ENCODE measurements around the gene PCDH12.

DNA sequence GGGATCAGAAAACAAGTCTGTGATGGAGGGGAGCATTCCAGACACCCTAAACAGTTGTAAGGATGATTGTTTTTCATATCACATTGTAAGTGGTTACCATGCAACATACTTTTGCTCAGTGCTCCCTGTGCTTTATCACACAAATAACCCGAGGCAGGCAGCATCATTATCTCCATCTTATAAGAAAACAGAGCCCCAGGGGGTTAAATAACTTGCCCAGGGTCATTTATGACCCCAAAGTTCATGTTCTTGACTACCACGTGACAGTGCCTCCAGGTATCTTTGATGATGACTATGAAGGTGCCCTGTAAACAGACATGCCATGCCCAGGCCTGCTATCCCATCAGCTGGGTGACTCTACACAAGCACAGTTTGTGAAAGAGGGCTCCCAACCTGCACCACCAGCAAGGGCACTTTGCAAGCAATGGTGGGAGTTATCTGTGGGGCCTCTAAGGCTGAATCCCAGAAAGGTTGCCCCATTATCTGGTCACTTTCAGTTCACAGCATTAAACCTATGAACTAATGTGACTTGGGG, 45.3 kb upstream of the PCDH12 start:
- TF ChIP-seq, protein P1, sequence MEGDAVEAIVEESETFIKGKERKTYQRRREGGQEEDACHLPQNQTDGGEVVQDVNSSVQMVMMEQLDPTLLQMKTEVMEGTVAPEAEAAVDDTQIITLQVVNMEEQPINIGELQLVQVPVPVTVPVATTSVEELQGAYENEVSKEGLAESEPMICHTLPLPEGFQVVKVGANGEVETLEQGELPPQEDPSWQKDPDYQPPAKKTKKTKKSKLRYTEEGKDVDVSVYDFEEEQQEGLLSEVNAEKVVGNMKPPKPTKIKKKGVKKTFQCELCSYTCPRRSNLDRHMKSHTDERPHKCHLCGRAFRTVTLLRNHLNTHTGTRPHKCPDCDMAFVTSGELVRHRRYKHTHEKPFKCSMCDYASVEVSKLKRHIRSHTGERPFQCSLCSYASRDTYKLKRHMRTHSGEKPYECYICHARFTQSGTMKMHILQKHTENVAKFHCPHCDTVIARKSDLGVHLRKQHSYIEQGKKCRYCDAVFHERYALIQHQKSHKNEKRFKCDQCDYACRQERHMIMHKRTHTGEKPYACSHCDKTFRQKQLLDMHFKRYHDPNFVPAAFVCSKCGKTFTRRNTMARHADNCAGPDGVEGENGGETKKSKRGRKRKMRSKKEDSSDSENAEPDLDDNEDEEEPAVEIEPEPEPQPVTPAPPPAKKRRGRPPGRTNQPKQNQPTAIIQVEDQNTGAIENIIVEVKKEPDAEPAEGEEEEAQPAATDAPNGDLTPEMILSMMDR (conservative IDR thresholded peaks at IDR 0.05; ENCODE audit: low read length): no peak
- no peak for TF ChIP-seq EZH2phosphoT487 (IDR thresholded peaks at IDR 0.05; ENCODE audit: borderline replicate concordance)

Data from Loucy (cell line).